Activated naive CD4-positive, alpha-beta T cell treated with anti-CD3 and anti-CD28 coated beads for 36 hours (primary cell): ENCODE measurements around the gene MAP1S. TPM values are rescaled to one million over a fixed set of nuclear protein-coding genes. Genes with fewer than 3 reads are reported as not detected.
A peak's percentile ranks its signal among the peaks of the same experiment; 100 is the strongest.

Experiments used
- CTCF ChIA-PET: fragments of 350-600 bp; sonication (Branson Sonifier 250); formaldehyde crosslinking; loops from one replicate; lab custom pipeline; 2021; ENCODE audit warnings: antibody characterized with exemption; lab: Charles Lee
- DNase-seq: peaks from one replicate; pipeline ENCODE4 v3.0.0-alpha.2; 2020
- H3K27ac Mint-ChIP-seq: one replicate; pipeline ENCODE4 v1.8.0; 2021; ENCODE audit warnings: mild to moderate bottlenecking, mixed read lengths
- H3K27me3 Mint-ChIP-seq: one replicate; pipeline ENCODE4 v1.8.0; 2021; ENCODE audit warnings: low read depth, mixed read lengths
- H3K36me3 Mint-ChIP-seq: one replicate; pipeline ENCODE4 v1.8.0; 2021; ENCODE audit warnings: low read depth, mixed read lengths
- H3K4me1 Mint-ChIP-seq: one replicate; pipeline ENCODE4 v1.8.0; 2021; ENCODE audit warnings: low read depth, mixed read lengths
- H3K4me3 Mint-ChIP-seq: one replicate; pipeline ENCODE4 v1.8.0; 2021; ENCODE audit warnings: mild to moderate bottlenecking, moderate library complexity, mixed read lengths
- H3K9me3 Mint-ChIP-seq: one replicate; pipeline ENCODE4 v1.8.0; 2021; ENCODE audit warnings: mixed read lengths
- intact Hi-C: fragments of 100-400 bp; cut with micrococcal nuclease; formaldehyde crosslinking; loops from one replicate; pipeline ENCODE4 v1.15.1; 2023
- total RNA-seq, 2 experiments: library from RNA; stranded (reverse); gene quantifications; one replicate each; pipeline ENCODE4 v1.2.3, GENCODE V29; 2021

MAP1S gene
- 10 to 100 TPM; 46.8 to 51.8 TPM for total RNA-seq

DNA sequence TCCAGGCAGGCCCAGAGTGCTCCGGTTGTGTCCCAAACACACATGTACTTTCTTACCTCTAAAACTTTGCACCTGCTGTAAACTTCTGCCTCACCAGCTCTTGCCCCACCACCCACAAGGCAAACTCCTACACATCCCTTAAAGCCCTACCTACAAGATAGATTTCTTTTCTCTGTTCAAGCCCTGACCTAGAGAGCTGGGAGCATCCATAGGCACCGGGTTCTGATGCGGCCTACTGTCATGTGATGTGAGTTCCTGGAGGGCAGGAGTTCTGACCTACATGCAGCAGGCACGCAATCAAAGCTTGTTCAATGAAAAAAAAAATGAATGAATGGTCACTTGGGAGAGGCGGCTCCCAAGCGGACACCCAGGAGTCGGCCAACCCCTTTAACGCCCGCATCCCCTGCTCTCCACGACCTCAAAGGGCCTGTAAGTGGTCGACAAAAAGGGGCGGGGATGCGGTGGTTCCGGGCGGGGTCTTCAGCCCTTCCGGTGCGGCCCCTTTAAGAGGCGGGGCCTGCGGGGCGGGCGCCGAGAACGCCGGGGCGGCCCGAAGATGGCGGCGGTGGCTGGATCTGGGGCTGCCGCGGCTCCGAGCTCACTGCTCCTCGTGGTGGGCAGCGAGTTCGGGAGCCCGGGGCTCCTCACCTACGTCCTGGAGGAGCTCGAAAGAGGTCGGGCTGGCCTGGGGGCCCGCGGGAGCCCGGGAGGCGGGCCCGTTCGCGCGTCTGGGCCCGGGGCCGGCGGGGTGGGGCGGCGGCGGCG, at the start of gene MAP1S:
TSS of gene MAP1S (plus strand) at position 534 of the 765 bp plus-strand sequence. CDS start at position 557, 23 bp downstream.
- CTCF ChIA-PET, result interaction anchor here (0.6 to 1.5 kb wide), 5 partner anchors 13 to 133 kb away, joined by 3 to 7 read pairs (median 4); no protein-coding TSS in a partner anchor
- Mint-ChIP-seq H3K36me3 (peaks cover 10% of the 10 kb centered on the region), H3K9me3 (no peaks in the 10 kb centered on the region), H3K27me3 (no peaks in the 10 kb centered on the region), H3K27ac (peak within 1 kb of the TSS; percentile 76), H3K4me3 (peak within 1 kb of the TSS; percentile 84), H3K4me1 (peaks cover 34% of the 10 kb centered on the region)
- peak; percentile 66 for DNase-seq
- intact Hi-C loops, result loop anchor here (1.0 kb wide), 1 partner anchor 28 kb away; no protein-coding TSS in a partner anchor

- no peak overlapping the region for H3K4me3 Mint-ChIP-seq
- no peaks in the 10 kb centered on the region for H3K9me3 Mint-ChIP-seq
- H3K36me3 Mint-ChIP-seq, result no peaks in the 10 kb centered on the region
- no peak overlapping the region for H3K27ac Mint-ChIP-seq
- peak; percentile 19 for DNase-seq
- H3K27me3 Mint-ChIP-seq, result peaks cover 5% of the 10 kb centered on the region
- intact Hi-C loops, result no loop called here
- CTCF ChIA-PET, result no interaction called here
- H3K4me1 Mint-ChIP-seq, result no peaks in the 10 kb centered on the region
Measured at GRCh38 chr19:17671906-17672305, 47.4 kb upstream of the MAP1S start.

DNA sequence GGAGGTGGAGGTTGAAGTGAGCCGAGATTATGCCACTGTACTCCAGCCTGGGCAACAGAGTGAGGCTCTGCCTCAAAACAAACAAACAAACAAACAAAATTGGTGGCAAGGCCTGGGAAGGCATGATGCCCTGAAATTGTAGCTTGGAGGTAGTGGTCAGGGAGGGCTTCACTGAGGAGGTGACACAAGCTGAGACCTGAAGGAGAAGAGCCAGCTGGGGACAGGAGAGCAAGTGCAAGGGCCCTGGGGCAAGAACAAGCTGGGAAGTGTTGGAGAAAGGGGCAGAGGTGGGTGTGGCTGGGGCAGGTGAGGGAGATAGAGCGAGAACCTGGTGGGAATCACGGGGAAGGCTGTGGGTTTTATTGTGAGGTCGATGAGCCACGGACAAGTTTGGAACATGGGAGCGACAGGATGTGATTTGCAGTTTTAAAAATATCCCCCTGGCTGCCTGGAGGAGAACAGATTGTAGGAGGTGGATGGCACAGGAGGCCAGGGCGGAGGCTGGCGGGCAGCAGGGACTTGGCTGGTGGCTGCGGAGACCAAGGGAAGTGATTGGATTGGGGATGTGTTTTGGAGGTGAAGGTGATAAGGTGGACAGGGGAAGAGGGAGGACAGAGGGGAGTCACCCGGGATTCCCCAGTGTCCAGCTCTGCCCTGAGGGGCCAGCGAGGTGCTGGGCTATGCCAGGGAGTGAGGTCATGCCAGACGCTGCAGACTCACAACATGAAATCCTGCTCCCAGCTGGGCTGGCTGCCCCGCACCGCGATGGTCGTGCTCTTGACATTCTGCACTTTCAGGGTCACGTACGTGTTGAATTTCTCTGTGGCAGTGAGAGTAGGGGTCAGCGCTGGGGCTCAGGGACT, 45.1 kb upstream of the MAP1S start:
- intact Hi-C loops, result no loop called here
- H3K27ac Mint-ChIP-seq, result no peak overlapping the region
- H3K9me3 Mint-ChIP-seq, result no peaks in the 10 kb centered on the region
- CTCF ChIA-PET, result interaction anchor here (1.2 kb wide), 1 partner anchor 15 kb away, joined by 5 read pairs; no protein-coding TSS in a partner anchor
- H3K4me3 Mint-ChIP-seq, result no peak overlapping the region
- DNase-seq, result no peak
- peaks cover 19% of the 10 kb centered on the region for H3K27me3 Mint-ChIP-seq
- no peaks in the 10 kb centered on the region for H3K36me3 Mint-ChIP-seq
- no peaks in the 10 kb centered on the region for H3K4me1 Mint-ChIP-seq

GRCh38 chr19:17676295-17676694, 43.0 kb upstream of the MAP1S start:
- Mint-ChIP-seq H3K4me1 (peaks cover 2% of the 10 kb centered on the region), H3K9me3 (no peaks in the 10 kb centered on the region), H3K36me3 (no peaks in the 10 kb centered on the region), H3K27ac (no peak overlapping the region), H3K4me3 (no peak overlapping the region), H3K27me3 (peaks cover 38% of the 10 kb centered on the region)
- intact Hi-C loops, result loop anchor here (2.0 kb wide), 1 partner anchor 21 kb away; no protein-coding TSS in a partner anchor
- CTCF ChIA-PET, result no interaction called here
- no peak for DNase-seq

GRCh38 chr19:17677002-17677401, 42.3 kb upstream of the MAP1S start:
- H3K4me3 Mint-ChIP-seq, result no peak overlapping the region
- DNase-seq, result peak; percentile 29
- no peaks in the 10 kb centered on the region for H3K36me3 Mint-ChIP-seq
- intact Hi-C loops, result loop anchor here (2.0 kb wide), 1 partner anchor 20 kb away; no protein-coding TSS in a partner anchor
- CTCF ChIA-PET, result no interaction called here
- H3K27me3 Mint-ChIP-seq, result peaks cover 40% of the 10 kb centered on the region
- H3K27ac Mint-ChIP-seq, result no peak overlapping the region
- peaks cover 2% of the 10 kb centered on the region for H3K4me1 Mint-ChIP-seq
- H3K9me3 Mint-ChIP-seq, result no peaks in the 10 kb centered on the region

- no peak overlapping the region for H3K4me3 Mint-ChIP-seq
- H3K4me1 Mint-ChIP-seq, result peaks cover 2% of the 10 kb centered on the region
- intact Hi-C loops, result no loop called here
- no peak overlapping the region for H3K27ac Mint-ChIP-seq
- H3K27me3 Mint-ChIP-seq, result peaks cover 55% of the 10 kb centered on the region
- DNase-seq, result no peak
- no peaks in the 10 kb centered on the region for H3K36me3 Mint-ChIP-seq
- H3K9me3 Mint-ChIP-seq, result no peaks in the 10 kb centered on the region
- CTCF ChIA-PET, result no interaction called here
Measured at GRCh38 chr19:17678836-17679235, 40.4 kb upstream of the MAP1S start.

DNA sequence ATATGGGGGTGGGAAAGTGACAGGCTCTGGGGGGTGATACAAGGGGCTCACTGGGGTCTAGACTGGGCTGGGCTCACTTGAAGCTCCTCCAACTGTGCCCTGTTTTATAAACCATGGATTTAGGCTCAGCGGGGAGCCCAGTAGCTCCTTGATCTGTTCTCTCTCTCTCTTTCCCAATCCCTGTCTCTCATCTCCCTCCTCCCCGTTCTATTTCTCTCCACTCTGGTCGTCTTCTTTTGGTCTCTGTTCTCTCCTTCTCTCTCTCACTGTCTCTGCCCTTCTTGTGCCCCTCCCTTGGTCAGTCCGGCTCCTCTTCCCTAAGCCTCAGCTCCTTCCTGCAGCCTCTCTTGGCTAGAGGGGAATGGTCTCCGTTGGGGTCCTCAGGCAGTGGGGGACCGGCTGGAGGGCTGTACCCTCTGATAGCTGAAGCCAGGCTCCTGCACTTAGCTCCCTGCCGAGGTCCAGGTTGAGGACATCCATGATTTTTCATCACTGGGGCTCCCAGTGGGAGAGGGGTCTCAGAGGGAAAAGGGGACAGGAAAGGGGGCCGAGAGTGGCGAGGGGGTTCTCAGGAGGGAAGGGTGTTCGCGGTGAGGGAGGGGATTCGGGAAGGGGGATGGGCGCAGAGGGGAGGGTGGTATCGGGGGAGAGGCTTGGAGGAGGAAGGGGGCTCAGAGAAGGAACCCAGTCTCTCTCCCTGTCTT, 39.6 kb upstream of the MAP1S start:
- DNase-seq, result no peak
- no peak overlapping the region for H3K4me3 Mint-ChIP-seq
- peaks cover 62% of the 10 kb centered on the region for H3K27me3 Mint-ChIP-seq
- no peak overlapping the region for H3K27ac Mint-ChIP-seq
- CTCF ChIA-PET, result interaction anchor here (0.5 kb wide), 1 partner anchor 251 kb away, joined by 3 read pairs; no protein-coding TSS in a partner anchor
- no peaks in the 10 kb centered on the region for H3K9me3 Mint-ChIP-seq
- no peaks in the 10 kb centered on the region for H3K36me3 Mint-ChIP-seq
- peaks cover 2% of the 10 kb centered on the region for H3K4me1 Mint-ChIP-seq
- intact Hi-C loops, result no loop called here

GRCh38 chr19:17680230-17680722, 39.0 kb upstream of the MAP1S start:
- Mint-ChIP-seq H3K36me3 (no peaks in the 10 kb centered on the region), H3K9me3 (no peaks in the 10 kb centered on the region), H3K4me3 (no peak overlapping the region), H3K27me3 (peaks cover 68% of the 10 kb centered on the region), H3K27ac (no peak overlapping the region), H3K4me1 (peaks cover 2% of the 10 kb centered on the region)
- intact Hi-C loops, result no loop called here
- CTCF ChIA-PET, result no interaction called here
- peak; percentile 66 for DNase-seq

- Mint-ChIP-seq H3K9me3 (no peaks in the 10 kb centered on the region), H3K27ac (no peak overlapping the region), H3K27me3 (peaks cover 75% of the 10 kb centered on the region), H3K4me1 (peaks cover 5% of the 10 kb centered on the region), H3K4me3 (no peak overlapping the region), H3K36me3 (no peaks in the 10 kb centered on the region)
- peak; percentile 43 for DNase-seq
- intact Hi-C loops, result no loop called here
- CTCF ChIA-PET, result interaction anchor here (0.5 to 0.6 kb wide), 2 partner anchors 11 to 89 kb away, joined by 3 to 4 read pairs; no protein-coding TSS in a partner anchor
Measured at GRCh38 chr19:17681505-17682125, 37.7 kb upstream of the MAP1S start.

- DNase-seq, result no peak
- intact Hi-C loops, result no loop called here
- CTCF ChIA-PET, result no interaction called here
- Mint-ChIP-seq H3K27me3 (peaks cover 75% of the 10 kb centered on the region), H3K36me3 (no peaks in the 10 kb centered on the region), H3K27ac (no peak overlapping the region), H3K4me3 (no peak overlapping the region), H3K4me1 (peaks cover 8% of the 10 kb centered on the region), H3K9me3 (no peaks in the 10 kb centered on the region)
Measured at GRCh38 chr19:17682273-17682672, 37.0 kb upstream of the MAP1S start.

- no peak for DNase-seq
- intact Hi-C loops, result no loop called here
- no peaks in the 10 kb centered on the region for H3K36me3 Mint-ChIP-seq
- H3K27me3 Mint-ChIP-seq, result peaks cover 75% of the 10 kb centered on the region
- H3K4me1 Mint-ChIP-seq, result peaks cover 13% of the 10 kb centered on the region
- CTCF ChIA-PET, result no interaction called here
- H3K27ac Mint-ChIP-seq, result no peak overlapping the region
- no peaks in the 10 kb centered on the region for H3K9me3 Mint-ChIP-seq
- H3K4me3 Mint-ChIP-seq, result no peak overlapping the region
Measured at GRCh38 chr19:17683078-17683477, 36.2 kb upstream of the MAP1S start.
